ENCODE data around the gene MAD1L1.

- no peak for TF ChIP-seq POLR2A (IDR thresholded peaks at IDR 0.05)
- no peak for TF ChIP-seq CTCF (IDR thresholded peaks at IDR 0.05)
Observed at GRCh38 chr7:1809601-1810258, 423.0 kb downstream of the MAD1L1 start.
